ENCODE data around the gene TEX2.
"Not testable (repeated sequence)": the region's sequence is repeated elsewhere in the genome, so short reads cannot be mapped to it uniquely, and the experiment has no call there.

The TEX2 gene

DNA sequence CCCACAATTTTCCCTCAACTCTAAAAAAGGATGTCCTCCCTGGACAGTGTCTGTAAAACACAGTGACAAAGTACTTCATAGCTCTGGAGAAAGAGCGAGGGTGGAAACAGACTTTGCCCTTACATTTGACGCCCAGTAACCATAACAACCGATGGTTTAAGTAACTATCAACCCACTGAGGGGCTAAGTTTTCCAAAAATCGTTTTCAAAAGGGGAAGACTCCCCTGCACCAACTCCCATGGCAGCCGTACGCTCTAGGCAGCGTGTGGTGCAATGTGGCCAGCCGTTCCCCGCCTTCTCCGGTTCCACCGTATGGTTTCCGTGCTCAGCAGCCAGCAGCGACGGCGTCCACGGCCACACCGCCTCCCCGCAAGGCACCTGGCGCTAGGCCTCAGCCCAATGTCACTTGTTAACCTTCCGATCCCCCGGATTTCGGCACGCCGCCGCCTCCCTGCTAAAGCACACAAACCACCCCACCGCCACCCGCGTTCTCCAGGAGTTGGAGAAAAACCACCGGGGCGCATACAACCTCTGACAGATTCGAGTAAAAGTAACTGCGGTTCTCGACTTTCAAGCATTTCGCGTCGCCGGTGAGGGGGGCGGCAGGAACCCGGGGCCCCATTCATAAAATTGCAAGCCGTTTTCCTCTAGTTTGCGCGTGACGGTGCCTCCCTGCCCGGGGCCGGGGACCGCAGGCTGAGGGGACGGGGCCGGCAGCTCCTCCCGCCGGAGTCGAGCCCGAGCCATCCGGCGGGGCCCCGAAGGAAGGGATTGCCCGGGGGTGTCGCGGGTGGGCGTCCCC lies 661 bp downstream of the TEX2 start:
- no peak for DNase-seq

DNA sequence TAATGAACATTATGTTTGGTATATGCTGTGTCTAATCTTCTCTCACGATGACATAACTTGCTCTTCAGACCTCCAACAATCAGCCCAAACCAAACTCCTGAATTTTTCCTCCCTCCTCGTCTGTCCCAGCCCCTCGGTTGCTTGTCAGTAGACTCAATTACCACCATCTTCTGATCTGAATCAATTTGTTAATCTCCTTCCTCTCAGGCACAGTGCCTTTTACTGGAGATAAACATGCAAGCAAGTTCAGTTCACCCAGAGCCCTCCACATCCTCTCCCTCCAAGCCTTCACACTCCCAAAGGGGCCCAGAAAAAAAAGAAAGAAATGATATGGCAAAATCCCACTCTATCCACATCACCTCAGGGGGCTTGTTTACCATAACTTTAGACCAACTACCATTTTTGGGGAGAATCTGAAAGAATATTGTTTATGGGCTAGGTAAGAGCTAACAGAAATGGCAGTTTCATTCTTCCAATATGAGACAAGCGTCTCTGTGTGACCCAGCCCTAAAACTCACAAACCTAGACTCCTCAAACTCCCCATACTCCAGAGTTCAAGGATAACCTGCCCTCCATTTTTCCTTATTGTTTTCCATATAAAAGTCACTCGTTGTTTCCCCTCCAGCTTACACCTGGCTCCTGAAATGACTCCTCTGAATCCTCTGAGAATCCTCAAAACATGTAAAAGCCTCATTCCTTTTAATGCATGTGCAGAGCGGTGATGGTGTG lies 1.5 kb downstream of the TEX2 start:
- no peak for DNase-seq

- no peak for DNase-seq
Observed at GRCh38 chr17:64260886-64261285, 2.2 kb downstream of the TEX2 start.

GRCh38 chr17:64259922-64260321 lies 3.1 kb downstream of the TEX2 start:
- DNase-seq: no peak

DNA sequence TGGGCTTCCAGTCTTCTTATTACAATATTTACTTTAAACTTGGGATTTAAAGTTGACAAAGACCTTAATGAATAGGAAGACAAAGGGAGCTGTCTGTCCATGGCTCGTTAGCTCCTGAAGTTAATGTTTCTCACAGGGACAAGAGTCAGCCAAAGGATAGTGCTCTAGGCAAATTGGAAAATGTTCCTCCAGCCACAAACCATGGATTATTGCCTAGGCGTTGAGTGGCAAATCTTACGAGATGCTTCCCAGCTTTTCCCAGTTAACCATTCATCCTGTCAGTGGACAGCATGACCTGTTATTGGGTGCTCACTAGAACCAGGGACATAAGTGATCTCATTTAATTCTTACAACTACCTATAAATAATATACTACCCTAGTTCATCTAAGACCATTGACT lies 3.6 kb downstream of the TEX2 start:
- DNase-seq: no peak

DNA sequence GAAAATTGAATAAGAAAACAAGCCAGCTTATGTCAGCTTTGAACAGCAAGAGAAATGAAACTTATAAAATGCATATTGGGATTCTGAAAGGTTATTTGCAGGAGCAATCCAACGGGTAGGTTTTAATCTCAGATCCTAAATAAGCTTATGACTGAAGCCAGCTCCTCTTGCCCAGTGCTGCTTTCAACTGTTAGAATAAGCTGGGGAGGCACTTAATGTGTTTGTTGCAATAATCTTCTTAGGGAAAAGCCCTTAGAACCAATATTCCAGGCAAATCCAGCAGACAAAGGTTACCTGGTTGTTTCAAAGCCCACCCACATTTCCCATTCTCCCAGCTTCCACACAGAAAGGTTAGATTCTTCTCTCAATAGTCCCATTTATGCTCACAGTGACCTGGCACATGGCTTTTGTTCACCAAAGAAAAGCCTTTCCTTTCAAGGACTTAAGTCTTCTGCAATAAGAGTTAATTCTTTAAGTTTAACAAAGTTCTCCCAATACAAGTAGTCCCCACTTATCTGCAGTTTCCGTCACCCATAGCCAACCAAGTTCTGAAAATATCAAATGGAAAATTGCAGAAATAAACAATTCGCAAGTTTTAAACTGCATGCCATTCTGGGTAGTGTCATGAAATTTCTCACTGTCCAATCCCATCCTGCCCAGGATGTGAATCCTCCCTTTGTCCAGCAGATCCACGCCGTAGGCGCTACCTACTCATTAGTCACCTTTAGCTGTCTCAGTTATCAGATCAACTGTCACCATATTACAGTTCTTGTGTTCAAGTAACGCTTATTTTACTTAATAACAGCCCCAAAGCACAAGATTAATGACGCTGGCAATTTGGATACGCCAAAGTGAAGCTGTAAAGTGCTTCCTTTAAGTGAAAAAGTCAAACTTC lies 5.9 kb downstream of the TEX2 start:
- DNase-seq: no peak

GRCh38 chr17:64255764-64256163 lies 7.3 kb downstream of the TEX2 start:
- no peak for DNase-seq

DNA sequence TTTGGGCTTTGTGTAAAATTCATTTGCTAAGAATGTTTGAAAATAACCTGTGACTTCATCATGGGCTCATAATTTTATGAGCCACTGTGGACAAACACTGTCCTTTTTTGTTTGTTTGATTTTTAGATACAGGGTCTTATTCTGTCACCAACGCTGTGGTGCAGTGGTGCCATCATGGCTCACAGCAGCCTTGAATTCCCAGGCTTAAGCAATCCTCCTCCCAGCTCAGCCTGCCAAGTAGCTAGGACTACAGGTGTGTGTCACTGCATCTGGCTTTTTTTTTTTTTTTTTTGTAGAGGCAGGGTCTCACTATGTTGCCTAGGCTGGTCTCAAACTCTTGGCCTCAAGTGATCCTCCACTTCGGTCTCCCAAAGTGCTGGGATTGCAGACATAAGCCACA lies 8.3 kb downstream of the TEX2 start:
- DNase-seq: no peak

DNA sequence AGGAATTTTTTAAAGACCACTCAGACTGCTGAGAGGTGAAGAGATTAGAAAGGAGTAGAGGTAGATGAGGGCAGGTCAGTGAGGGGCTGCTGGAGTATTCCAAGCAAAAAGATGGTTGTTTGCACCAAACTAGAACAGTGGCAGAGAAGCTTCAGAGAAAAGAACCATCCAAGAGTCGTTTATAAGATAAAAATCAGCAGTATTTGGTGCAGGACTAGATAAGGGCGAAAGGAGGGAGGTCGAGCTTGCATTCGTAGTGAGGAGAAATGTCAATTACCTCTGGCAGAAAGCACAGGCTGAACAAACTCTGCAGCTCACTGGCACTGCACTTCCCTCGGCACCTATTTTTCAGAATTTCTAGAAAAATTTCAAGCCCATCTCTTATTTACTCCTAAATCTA lies 9.6 kb downstream of the TEX2 start:
- DNase-seq: no peak

DNA sequence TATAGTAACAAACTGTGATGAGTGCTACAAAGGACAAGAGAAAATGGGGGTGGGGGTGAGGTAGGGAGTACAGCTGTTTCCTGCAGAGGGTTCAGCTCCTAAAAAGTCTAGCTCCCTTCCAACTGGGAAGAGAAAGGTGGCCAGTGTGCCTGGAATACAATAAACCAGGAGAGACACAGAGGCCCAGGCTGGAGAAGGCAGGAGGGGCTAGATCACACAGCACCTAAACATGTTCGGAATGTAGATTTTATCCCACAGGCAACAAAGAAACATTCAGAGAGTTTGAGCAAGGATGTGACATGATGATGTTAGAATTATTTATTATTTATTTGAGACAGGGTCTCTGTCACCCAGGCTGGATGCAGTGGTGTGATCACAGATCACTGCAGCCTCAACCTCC lies 10.2 kb downstream of the TEX2 start:
- no peak for DNase-seq

GRCh38 chr17:64250233-64250835 lies 12.7 kb downstream of the TEX2 start:
- DNase-seq: no peak

- no peak for DNase-seq
Observed at GRCh38 chr17:64247836-64248235, 15.2 kb downstream of the TEX2 start.

GRCh38 chr17:64245218-64246145 lies 17.6 kb downstream of the TEX2 start:
- no peak for DNase-seq

DNA sequence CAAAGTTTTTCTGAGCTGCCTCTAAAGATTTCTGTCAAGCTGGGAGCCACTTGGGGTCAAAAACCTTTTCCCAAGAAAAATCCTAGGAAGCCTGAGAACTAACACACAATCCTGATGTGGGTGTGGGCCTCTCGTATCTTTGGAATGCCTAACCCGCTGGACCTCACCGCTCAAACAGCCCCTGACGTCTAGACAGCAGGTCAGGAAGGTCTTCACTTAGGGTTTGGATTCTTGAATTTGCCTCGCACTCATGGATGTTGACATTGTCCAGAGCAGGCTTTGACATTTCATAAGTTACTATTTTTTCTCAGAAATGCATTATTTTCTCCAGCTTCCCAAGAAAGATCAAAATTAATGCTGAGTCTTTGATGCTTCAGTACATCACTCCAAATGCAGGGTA lies 18.9 kb downstream of the TEX2 start:
- no peak for DNase-seq

DNA sequence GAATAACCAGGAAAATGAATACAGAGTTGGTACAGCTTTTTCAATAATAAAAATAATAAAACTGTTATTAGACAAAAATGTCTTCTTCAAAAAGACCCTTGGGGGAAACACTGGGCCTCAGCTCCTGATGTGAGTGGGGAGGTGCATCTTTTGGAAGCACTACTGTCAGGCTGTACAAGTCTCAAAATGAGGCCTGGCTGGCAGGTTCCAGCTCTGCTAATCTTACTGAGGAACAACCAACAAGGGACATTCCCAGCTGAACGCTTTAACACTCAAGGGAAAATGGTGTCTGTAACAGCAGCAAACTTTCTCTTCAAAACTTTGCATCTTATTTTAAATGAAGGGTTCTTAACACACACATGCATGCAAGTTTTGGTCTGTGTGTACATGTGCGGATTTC lies 19.7 kb downstream of the TEX2 start:
- no peak for DNase-seq

DNA sequence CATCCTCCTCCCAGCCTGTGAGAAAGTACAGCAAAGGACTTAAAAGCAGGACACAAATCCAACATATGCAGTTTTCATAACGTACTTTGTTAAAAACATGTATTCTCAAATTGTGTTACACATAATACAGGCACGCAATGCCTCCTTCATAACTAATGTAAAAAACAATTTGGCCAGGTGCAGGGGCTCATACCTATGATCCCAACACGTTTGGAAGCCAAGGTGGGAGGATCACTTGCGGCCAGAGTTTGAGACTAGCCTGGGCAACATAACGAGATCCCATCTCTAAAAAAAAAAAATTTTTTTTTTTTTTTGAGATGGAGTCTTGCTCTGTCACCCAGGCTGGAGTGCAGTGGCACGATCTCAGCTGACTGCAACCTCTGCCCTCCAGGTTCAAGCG lies 20.4 kb downstream of the TEX2 start:
- no peak for DNase-seq

- no peak for DNase-seq
Observed at GRCh38 chr17:64240741-64241347, 22.2 kb downstream of the TEX2 start.

DNA sequence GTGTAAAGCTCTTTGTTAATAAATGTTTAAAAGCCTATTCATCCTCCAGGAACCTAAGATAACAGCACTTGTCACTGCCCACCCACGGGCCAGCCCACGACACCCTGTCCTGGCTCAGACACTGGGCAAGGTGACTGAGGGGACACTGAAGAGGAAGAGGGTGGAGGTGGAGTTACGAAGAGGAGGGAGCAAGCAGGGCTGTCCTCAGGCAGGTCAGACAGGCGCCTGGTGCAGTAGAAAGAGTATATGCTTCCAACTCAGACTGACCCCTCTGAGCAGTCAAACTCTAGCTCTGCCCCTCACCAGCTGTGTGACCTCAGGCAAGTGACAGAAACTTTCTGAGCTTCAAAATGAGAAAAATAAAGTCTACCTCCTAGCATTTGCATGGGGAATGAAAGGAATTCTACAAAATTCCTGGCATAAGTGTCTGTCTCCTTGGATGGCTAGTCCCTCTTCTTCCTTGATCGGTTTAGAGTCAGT lies 22.8 kb downstream of the TEX2 start:
- DNase-seq: no peak

GRCh38 chr17:64238449-64238848 lies 24.6 kb downstream of the TEX2 start:
- DNase-seq: not testable (repeated sequence)

GRCh38 chr17:64236827-64237403 lies 26.1 kb downstream of the TEX2 start:
- no peak for DNase-seq

DNA sequence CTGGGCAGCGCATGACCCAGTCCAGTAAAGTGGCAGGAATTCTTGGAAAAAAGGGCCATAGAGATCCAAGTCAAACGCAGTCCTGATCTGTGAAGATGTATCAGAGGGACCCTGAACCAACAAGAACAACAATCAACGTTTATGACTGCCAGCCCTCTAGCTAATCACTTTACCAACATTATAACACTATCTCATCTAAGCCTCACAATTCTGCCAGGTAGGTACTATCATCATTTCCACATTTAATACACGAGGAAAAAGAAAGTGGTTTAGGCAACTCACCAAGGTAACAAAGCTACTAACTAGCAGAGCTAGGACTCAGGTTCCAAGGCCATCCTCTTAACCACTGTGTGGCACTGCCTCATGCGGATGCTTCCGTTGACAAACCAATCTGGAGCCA lies 28.1 kb downstream of the TEX2 start:
- no peak for DNase-seq
